GM12878 (cell line): ENCODE data around the gene PHYH. TPM values are rescaled to one million over a fixed set of nuclear protein-coding genes. Genes with fewer than 3 reads are reported as not detected.
A peak's percentile ranks its signal among the peaks of the same experiment; 100 is the strongest.

Source experiments
- ATAC-seq: fragments of 200-7000 bp; cut with Tn5 transposase; 3 replicates; pipeline ENCODE4 v1.9.1; 2020; ENCODE audit warnings: mild to moderate bottlenecking, moderate library complexity
- BruUV-seq: library from RNA; stranded (reverse); fragments of 400-500 nt; replicated peaks from 2 replicates; lab custom pipeline; 2021; lab: Mats Ljungman, UMichigan
- CTCF ChIA-PET: fragments of 300-600 bp; sonication (Branson Sonifier 250); formaldehyde crosslinking; extraction: SDS; loops from one replicate; lab custom pipeline; 2021; ENCODE audit warnings: inconsistent platforms; lab: Yijun Ruan, JAX
- POLR2A ChIA-PET: fragments of 350-600 bp; formaldehyde crosslinking; extraction: SDS; loops from one replicate; lab custom pipeline; 2021; ENCODE audit warnings: inconsistent platforms; lab: Charles Lee
- RAD21 ChIA-PET: fragments of 300-600 bp; sonication (Branson Sonifier 250); formaldehyde crosslinking; loops from one replicate; lab custom pipeline; 2023; ENCODE audit warnings: antibody characterized with exemption; ENCODE audit not compliant: unreplicated experiment; lab: Charles Lee
- SMC1A ChIA-PET: fragments of 300-600 bp; sonication (Branson Sonifier 250); formaldehyde crosslinking; loops from one replicate; lab custom pipeline; 2023; ENCODE audit not compliant: unreplicated experiment, uncharacterized antibody; lab: Charles Lee
- DNase-seq: peaks from one replicate; pipeline ENCODE4 v3.0.0-alpha.2; 2011; ENCODE audit warnings: low read depth, low spot score
- FAIRE-seq: peaks from 3 replicates; lab custom pipeline; 2011; peaks lifted over from hg19 to GRCh38; lab: Jason Lieb, UNC
- H2AFZ ChIP-seq: 2 replicates; pipeline ENCODE4 v1.6.0; 2011; ENCODE audit warnings: low read depth, low read length, control low read depth; ENCODE audit not compliant: control insufficient read depth
- H3K27ac ChIP-seq: 2 replicates; pipeline ENCODE4 v1.5.1; 2011; ENCODE audit warnings: control low read depth; ENCODE audit not compliant: control insufficient read depth, insufficient read depth
- H3K27me3 ChIP-seq, 2 experiments: replicated peaks in 1 of 2; 2 replicates each; pipeline versions ENCODE4 v1.6.0 to v1.6.1; 2011; ENCODE audit warnings: low read length in 1 of 2; ENCODE audit not compliant: control insufficient read depth in 2 of 2, insufficient read depth in 2 of 2
- H3K36me3 ChIP-seq, 2 experiments: 2 replicates each; pipeline ENCODE4 v1.5.1; 2011; ENCODE audit warnings: low read length in 1 of 2; ENCODE audit not compliant: control insufficient read depth in 2 of 2, insufficient read depth in 2 of 2
- H3K4me1 ChIP-seq: 2 replicates; pipeline ENCODE4 v1.6.1; 2011; ENCODE audit warnings: mild to moderate bottlenecking, low read length, moderate library complexity, mixed read lengths; ENCODE audit not compliant: control insufficient read depth, insufficient read depth
- H3K4me2 ChIP-seq: 2 replicates; pipeline ENCODE4 v1.6.0; 2011; ENCODE audit warnings: control low read depth; ENCODE audit not compliant: control insufficient read depth, insufficient read depth
- H3K4me3 ChIP-seq: fragments of 200-600 bp; sonication (generic); 2 replicates; pipeline ENCODE4 v1.5.1; 2016
- H3K79me2 ChIP-seq: 2 replicates; pipeline ENCODE4 v1.6.0; 2011; ENCODE audit warnings: low read length; ENCODE audit not compliant: control insufficient read depth, insufficient read depth
- H3K9ac ChIP-seq: 2 replicates; pipeline ENCODE4 v1.8.0; 2011; ENCODE audit warnings: low read length, control low read depth, mixed read lengths; ENCODE audit not compliant: control insufficient read depth, insufficient read depth
- H3K9me3 ChIP-seq: replicated peaks from 3 replicates; pipeline ENCODE4 v1.5.1; 2011; ENCODE audit warnings: mild to moderate bottlenecking, low read length; ENCODE audit not compliant: control insufficient read depth, insufficient read depth
- H4K20me1 ChIP-seq: 2 replicates; pipeline ENCODE4 v1.6.0; 2011; ENCODE audit not compliant: control insufficient read depth, insufficient read depth
- ETV6 ChIP-seq, 2 experiments: fragments of 450-650 bp in 1 of 2; IDR thresholded peaks in 1 of 2; conservative IDR thresholded peaks in 1 of 2; 2 replicates each; pipeline ENCODE4 v1.6.1; 2014; ENCODE audit warnings: antibody characterized with exemption in 1 of 2, borderline replicate concordance in 1 of 2, low read depth in 1 of 2, mild to moderate bottlenecking in 1 of 2, moderate library complexity in 1 of 2
- HDAC2 ChIP-seq: fragments of 200-600 bp; sonication (generic); IDR thresholded peaks from 2 replicates; pipeline ENCODE4 v1.6.1; 2017
- HDAC6 ChIP-seq: fragments of 200-600 bp; sonication (generic); IDR thresholded peaks from one replicate; pipeline ENCODE4 v1.8.0; 2017; ENCODE audit warnings: antibody characterized with exemption; ENCODE audit not compliant: unreplicated experiment
- HDGF ChIP-seq: fragments of 450-650 bp; IDR thresholded peaks from 2 replicates; pipeline ENCODE4 v1.6.1; 2016; ENCODE audit warnings: antibody characterized with exemption
- IRF5 ChIP-seq: fragments of 450-650 bp; IDR thresholded peaks from 2 replicates; pipeline ENCODE4 v1.6.1; 2017; ENCODE audit warnings: borderline replicate concordance
- RAD21 ChIP-seq: IDR thresholded peaks from 2 replicates; pipeline ENCODE4 v1.6.1; 2011; ENCODE audit warnings: mild to moderate bottlenecking, low read depth, low read length, moderate library complexity; ENCODE audit not compliant: insufficient read depth
- REST ChIP-seq: IDR thresholded peaks from 2 replicates; pipeline ENCODE4 v1.6.1; 2012; ENCODE audit warnings: mild to moderate bottlenecking, low read depth, low read length
- RFX5 ChIP-seq: IDR thresholded peaks from 2 replicates; pipeline ENCODE4 v1.6.1; 2011; ENCODE audit warnings: low read depth, low read length, improper control_type of control experiment
- SMC3 ChIP-seq: IDR thresholded peaks from 2 replicates; pipeline ENCODE4 v1.6.1; 2011; ENCODE audit warnings: low read length, improper control_type of control experiment, borderline replicate concordance
- ZNF622 ChIP-seq: fragments of 450-650 bp; IDR thresholded peaks from 2 replicates; pipeline ENCODE4 v1.6.1; 2017; ENCODE audit warnings: mild to moderate bottlenecking, inconsistent platforms
- WGBS: methylation state at CpG from one replicate; pipeline ENCODE4 v1.1.6; 2016; ENCODE audit warnings: low lambda C conversion rate; ENCODE audit not compliant: insufficient replicate concordance, insufficient coverage; ENCODE audit errors: missing lambda C conversion rate; 5-methylcytosine and 5-hydroxymethylcytosine counted together
- in situ Hi-C: fragments of 300-500 bp; cut with MboI; formaldehyde crosslinking; loops from 9 replicates; pipeline ENCODE4 v1.14.3; 2018; ENCODE audit warnings: mixed read lengths
- intact Hi-C: fragments of 100-400 bp; cut with micrococcal nuclease; formaldehyde crosslinking; loops from one replicate; pipeline ENCODE4 v1.14.2; 2022; ENCODE audit not compliant: unreplicated experiment
- polyA plus RNA-seq, 11 experiments: library from polyadenylated mRNA; depleted of rRNA in 4 of 11; unstranded in 6 of 11; stranded (reverse) in 5 of 11; fragments of >200 nt; fragmentation: Nextera tagmentation in 4 of 11; fragmentation: Illumina TruSeq in 1 of 11; extraction: Ambion mirVana in 4 of 11; extraction: Trizol in 1 of 11; gene quantifications; 1 replicate in 1 of 11; 2 replicates in 10 of 11; pipeline versions ENCODE4 v1.2.1 to v1.2.3, GENCODE V29; 2011 to 2016; ENCODE audit warnings: inconsistent platforms in 2 of 11, missing spikeins in 2 of 11, low read depth in 1 of 11
- total RNA-seq, 4 experiments: library from RNA; depleted of rRNA in 3 of 4; stranded (reverse); fragments of >200 nt in 3 of 4; fragmentation: Illumina TruSeq in 1 of 4; extraction: Trizol in 1 of 4; gene quantifications; 2 replicates each; pipeline versions ENCODE4 v1.2.1 to v1.2.3, GENCODE V29; 2013 to 2021

Gene PHYH
- total and polyA plus RNA-seq, 10 of the 15 experiments (the other 5 are each of a cell fraction or from before 2014, with no cell fraction given) = 3.2 to 10.3 (median 5.0) TPM

GRCh38 chr10:13340068-13340467 is 40.2 kb upstream of the PHYH start:
- Histone ChIP-seq H3K4me2 (peak overlapping the region; percentile 56), H3K4me1 (peaks cover 37% of the 10 kb centered on the region), H3K9me3 (no peaks in the 10 kb centered on the region), H3K27ac (peak overlapping the region; percentile 51), H3K79me2 (peaks cover 56% of the 10 kb centered on the region), H3K4me3 (peak overlapping the region; percentile 53; the same call in 1 of the 2 replicates), H3K9ac (no peak overlapping the region), H2AFZ (peak overlapping the region; percentile 3; the same call in 1 of the 2 replicates), H3K27me3 (no peaks in the 10 kb centered on the region), H3K36me3 (peaks cover 5 to 26% of the 10 kb centered on the region in 2 experiments), H4K20me1 (no peaks in the 10 kb centered on the region)
- ATAC-seq (no peak), FAIRE-seq (no peak), DNase-seq (no peak)
- ChIA-PET POLR2A (interaction anchor here (0.7 kb wide), 1 partner anchor 39 kb away, joined by 4 read pairs; no protein-coding TSS in a partner anchor), CTCF (interaction anchor here (1.0 to 1.1 kb wide), 2 partner anchors 9 to 32 kb away, joined by 3 read pairs; no protein-coding TSS in a partner anchor), RAD21 (interaction anchor here (0.9 kb wide), 1 partner anchor 40 kb away, joined by 3 read pairs; the partner anchor contains the start of gene PHYH), SMC1A (interaction anchor here (0.9 to 1.0 kb wide), 2 partner anchors 9 kb away, joined by 3 read pairs; no protein-coding TSS in a partner anchor)
- intact Hi-C loops = no loop called here
- WGBS = 59% methylated on average over 9 of the region's 9 CpGs
- BruUV-seq = no TSS peak
- no peak for TF ChIP-seq HDAC2
- TF ChIP-seq HDAC6 = no peak
- no peak for TF ChIP-seq RFX5
- no peak for TF ChIP-seq ETV6 (conservative IDR thresholded peaks at IDR 0.05 in 1 of 2, IDR thresholded peaks at IDR 0.05 in 1 of 2; ENCODE audit: borderline replicate concordance in 1 of 2, low read depth in 1 of 2)
- TF ChIP-seq RAD21 = no peak
- in situ Hi-C loops = no loop called here

DNA sequence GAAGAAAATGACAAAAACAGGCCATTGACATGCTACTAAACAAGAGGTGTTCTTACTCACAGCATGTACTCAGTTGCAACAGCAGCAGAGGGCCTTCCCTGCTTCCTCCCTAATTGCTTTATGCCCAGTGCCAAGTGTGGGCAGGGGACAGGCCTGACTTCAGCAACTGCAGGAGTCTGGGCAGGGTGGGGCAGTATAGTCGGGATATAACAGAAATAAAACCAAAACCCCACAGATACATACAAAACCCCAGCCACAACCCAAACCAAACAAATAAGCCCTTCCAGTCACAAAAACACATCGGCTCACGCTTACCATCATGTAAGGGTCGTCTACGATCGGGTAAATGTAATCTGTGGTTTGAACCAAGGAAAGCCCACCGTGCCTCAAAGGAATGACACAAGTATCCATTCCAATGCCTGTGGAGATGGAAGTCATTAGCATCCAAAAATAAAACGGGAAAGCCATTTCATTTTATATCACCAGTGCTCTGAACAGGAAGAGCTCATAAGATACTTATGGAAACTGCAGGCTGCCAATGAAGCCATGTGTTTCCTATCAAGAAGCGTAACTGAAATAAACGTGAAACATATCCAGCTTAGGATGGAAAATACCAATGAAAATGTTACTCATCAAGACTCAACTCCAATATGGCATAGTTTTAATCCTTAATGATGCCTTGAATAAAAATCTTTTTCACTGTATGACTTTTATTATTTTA is 38.7 kb upstream of the PHYH start:
- WGBS = 96% methylated on average over 10 of the region's 10 CpGs
- RAD21 ChIA-PET = no interaction called here
- no peak overlapping the region; the same call in 1 of the 2 replicates for H3K27ac ChIP-seq
- in situ Hi-C loops (no loop called here), intact Hi-C loops (no loop called here)
- no peaks in the 10 kb centered on the region for H4K20me1 ChIP-seq
- H3K27me3 ChIP-seq = no peaks in the 10 kb centered on the region
- SMC1A ChIA-PET = no interaction called here
- no TSS peak for BruUV-seq
- ATAC-seq = no peak
- no peak for FAIRE-seq
- peaks cover 37% of the 10 kb centered on the region for H3K4me1 ChIP-seq
- no peak overlapping the region for H3K4me2 ChIP-seq
- H3K79me2 ChIP-seq = peaks cover 43% of the 10 kb centered on the region
- DNase-seq = no peak
- CTCF ChIA-PET = no interaction called here
- H3K36me3 ChIP-seq = peaks cover 8 to 29% of the 10 kb centered on the region in 2 experiments
- POLR2A ChIA-PET = no interaction called here
- H3K9ac ChIP-seq = no peak overlapping the region
- H3K4me3 ChIP-seq = no peak overlapping the region
- no peak overlapping the region for H2AFZ ChIP-seq
- H3K9me3 ChIP-seq = no peaks in the 10 kb centered on the region
- TF ChIP-seq ZNF622 (no peak), SMC3 (no peak), RAD21 (no peak), REST (no peak), IRF5 (no peak), HDGF (no peak)
